GM12875 (cell line): Measurements from ENCODE around the gene SLC16A5.

ENCODE experiments used
- H3K4me3 ChIP-seq: one replicate; pipeline ENCODE4 v1.5.1; 2011; ENCODE audit warnings: low read depth, low read length, control low read depth
- TF ChIP-seq, protein P1 (sequence below): IDR thresholded peaks from 2 replicates; pipeline ENCODE4 v1.5.1; 2011; ENCODE audit warnings: low read depth, mild to moderate bottlenecking, control low read depth, inconsistent platforms, low read length, moderate library complexity, borderline replicate concordance; ENCODE audit not compliant: insufficient read depth

Gene SLC16A5

DNA sequence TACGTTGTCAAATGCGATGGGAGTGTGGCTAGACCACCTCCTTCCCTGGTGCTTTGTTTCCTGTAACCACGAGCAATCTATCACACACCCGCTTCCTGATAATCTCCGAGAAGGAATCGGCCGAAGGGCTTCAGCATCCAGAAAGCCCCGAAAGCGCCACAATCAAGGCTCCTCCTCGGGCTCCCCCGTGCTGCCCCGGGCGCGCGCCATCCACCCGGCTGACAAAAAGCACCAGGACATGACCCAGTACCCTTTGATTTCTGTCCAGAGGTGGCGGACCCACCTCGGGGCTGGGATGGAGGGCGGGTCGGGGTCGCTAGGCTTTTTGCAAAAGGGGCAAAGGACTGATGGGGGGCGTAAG is 21.3 kb downstream of the SLC16A5 start:
- peak overlapping the region; percentile 75 for H3K4me3 ChIP-seq
- TF ChIP-seq, protein P1, sequence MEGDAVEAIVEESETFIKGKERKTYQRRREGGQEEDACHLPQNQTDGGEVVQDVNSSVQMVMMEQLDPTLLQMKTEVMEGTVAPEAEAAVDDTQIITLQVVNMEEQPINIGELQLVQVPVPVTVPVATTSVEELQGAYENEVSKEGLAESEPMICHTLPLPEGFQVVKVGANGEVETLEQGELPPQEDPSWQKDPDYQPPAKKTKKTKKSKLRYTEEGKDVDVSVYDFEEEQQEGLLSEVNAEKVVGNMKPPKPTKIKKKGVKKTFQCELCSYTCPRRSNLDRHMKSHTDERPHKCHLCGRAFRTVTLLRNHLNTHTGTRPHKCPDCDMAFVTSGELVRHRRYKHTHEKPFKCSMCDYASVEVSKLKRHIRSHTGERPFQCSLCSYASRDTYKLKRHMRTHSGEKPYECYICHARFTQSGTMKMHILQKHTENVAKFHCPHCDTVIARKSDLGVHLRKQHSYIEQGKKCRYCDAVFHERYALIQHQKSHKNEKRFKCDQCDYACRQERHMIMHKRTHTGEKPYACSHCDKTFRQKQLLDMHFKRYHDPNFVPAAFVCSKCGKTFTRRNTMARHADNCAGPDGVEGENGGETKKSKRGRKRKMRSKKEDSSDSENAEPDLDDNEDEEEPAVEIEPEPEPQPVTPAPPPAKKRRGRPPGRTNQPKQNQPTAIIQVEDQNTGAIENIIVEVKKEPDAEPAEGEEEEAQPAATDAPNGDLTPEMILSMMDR, result no peak

DNA sequence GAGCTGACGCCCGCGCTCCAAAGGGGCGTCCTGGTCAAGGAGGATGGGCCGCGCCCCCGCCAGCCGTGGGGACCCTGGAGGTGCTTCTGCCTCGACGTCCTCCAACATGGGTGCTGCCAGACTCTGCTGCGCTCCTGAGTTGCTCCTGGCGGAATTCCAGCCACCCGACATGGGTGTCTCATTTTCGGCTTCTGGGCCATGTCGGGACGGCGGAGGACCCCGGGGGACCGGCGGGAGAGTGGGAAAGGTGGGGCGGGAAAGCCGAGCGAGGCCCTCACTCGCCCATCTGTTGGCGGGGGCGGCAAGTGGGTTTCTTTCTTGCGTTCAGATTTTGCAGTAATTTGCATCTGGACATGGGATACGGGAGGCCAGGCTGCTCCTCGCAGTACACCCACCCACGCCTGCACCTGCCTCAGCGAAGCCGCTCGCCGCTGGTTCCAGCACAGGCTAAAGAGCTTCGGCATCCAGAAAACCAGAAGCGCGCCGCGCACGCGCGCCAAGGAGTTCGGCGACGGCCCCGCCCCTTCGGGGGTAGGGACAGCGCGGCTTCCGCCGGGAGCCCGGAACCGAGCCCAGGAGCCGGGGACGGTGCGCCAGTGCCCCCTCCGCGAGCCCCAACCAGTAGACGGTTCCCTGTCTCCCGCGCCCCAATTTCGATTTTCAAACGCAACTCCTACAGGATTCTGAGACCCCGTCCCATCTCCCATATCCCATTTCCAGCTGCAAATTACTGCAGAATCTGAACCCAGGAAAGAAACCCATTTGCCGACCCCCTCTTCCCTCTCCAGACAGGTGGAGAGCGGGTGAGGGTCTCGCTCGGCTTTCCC is 21.9 kb downstream of the SLC16A5 start, which contains the start of gene ARMC7:
TSS of gene ARMC7 (plus strand) at position 563 of the 827 bp plus-strand sequence. CDS start 320 bp downstream, outside the sequence.
- TF ChIP-seq, protein P1, result no peak
- peak within 1 kb of the TSS; percentile 75 for H3K4me3 ChIP-seq

DNA sequence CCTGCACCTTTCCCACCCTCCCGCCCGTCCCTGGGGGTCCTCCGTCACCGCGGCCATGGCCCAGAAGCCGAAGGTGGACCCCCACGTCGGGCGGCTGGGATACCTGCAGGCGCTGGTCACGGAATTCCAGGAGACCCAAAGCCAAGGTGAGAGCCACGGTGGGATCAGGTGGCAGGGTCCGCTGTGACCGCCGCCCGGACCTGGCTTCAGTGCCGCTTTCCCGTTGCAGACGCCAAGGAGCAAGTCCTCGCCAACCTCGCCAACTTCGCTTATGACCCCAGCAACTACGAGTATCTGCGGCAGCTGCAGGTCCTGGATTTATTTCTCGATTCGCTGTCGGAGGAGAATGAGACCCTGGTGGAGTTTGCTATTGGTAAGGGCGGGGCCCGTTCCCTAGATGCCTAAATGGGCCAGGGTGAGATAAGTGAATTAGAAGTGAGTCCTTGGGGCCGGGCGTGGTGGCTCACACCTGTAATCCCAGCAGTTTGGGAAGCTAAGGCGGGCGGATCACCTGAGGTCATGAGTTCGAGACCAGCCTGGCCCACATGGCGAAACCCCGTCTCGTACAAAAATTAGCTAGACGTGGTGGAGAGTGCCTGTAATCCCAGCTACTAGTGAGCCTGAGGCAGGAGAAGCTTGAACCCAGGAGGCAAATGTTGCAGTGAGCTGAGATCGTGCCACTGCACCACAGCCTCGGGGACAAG is 22.6 kb downstream of the SLC16A5 start:
- H3K4me3 ChIP-seq, result peak overlapping the region; percentile 75
- TF ChIP-seq, protein P1, result no peak

DNA sequence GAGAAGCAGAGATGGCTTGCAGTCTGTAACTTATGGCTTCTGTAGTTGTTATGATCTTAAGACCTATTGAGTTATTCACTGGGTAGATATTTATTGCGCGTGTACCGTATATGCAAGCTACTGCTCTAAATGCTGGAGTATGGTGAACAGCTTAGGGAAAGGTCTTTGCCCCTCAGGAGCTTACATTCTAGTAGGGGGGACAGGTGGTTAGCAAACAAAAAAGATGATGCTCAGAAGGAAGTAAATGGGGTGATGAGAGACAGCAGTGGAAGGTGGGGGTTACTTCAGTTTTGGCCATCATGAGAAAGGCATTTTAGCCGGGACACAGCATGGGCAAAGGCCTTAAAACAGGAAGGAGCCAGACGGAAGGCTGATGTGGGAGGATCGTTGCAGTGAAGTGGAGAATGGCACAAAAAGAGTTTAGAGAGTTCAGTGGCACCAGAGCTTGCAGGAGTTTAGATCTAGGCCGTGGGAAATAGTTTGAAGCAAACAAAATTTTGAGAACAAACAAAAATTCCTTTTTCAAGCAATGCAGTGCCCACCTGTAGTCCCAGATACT is 24.1 kb downstream of the SLC16A5 start:
- no peak overlapping the region for H3K4me3 ChIP-seq
- TF ChIP-seq, protein P1, result no peak

DNA sequence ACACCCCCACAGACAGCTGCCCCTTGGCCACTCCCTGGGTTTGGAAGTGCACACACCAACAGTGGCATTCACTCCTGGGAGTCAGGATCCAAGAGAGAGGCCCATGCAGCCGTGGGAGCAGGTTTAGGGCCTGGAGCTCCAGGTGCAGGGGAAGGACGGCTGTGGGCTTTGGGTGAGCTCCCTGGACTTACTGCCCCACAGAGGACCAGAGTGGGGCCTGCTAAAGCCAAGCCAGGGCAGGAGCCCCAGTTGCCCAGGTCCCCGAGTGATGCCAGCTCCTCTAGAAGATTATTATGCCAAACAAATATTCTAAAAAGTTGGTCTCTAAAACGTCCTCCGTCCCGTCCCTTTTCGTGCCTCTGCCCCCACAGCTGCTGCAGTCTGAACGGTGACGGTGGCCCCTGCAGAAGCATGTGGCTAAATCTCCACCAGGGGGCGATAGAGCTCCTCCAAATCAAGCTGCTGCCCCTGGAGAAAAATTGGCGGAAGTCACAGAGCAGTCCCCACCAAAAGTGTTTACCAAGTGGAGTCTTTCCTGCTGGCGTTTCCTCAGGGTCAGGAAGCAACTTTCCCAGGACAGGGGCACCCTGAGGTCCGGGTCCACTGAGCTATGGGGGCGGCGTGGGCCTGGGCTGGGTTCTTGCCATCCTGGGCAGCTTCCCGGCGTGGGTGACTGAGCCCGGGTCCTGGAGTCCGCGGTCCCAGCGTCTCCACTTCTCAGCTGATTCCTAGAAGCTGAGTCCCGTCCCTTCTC is 26.2 kb downstream of the SLC16A5 start:
- H3K4me3 ChIP-seq, result peak overlapping the region; percentile 50
- TF ChIP-seq, protein P1, result peak; percentile 85

DNA sequence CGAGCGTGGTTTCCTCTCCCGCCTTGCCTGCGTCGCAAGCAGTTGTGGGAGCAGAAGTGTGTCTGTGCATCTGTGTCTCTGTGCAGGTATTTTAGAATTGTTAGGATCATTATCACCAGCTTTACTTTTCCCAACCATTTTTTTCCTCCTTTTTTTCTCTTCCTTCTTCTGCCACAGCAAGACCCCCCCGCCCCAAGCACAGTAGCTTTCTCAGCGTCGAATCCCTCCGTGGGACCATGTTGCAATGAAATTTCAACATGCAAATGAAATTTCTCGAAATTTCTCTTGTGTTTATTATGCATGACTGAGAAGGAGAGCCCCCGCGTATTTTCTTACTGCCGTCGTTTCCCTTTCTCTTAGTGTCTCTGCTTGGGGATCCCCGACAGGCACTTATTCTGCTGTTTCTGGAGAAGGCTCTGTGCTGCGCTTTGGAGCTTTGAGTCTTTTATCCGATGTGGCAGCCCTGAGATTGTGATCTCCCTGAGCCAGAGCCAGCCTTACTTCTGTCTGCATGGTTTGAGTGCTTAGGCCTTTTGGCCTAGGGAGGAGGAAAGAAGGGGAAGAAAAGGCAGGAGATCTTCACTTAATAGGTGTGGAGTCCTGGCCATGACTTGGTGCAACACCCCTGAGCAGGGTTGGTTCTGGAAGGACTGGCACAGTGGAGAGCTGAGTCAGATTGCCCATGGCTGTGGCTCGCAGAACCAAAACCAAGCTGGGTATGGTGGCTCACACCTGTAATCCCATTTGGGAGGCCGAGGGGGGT is 27.0 kb downstream of the SLC16A5 start:
- peak overlapping the region; percentile 50 for H3K4me3 ChIP-seq
- TF ChIP-seq, protein P1, result no peak
